HepG2 (cell line): ENCODE data around the gene DPAGT1. TPM values are rescaled to one million over a fixed set of nuclear protein-coding genes. Genes with fewer than 3 reads are reported as not detected.

Experiments used
- AGO2 ChIP-seq: fragments of 200-400 bp; formaldehyde crosslinking; optimal IDR thresholded peaks from 2 replicates; pipeline ENCODE3; 2017; ENCODE audit warnings: mild to moderate bottlenecking, low read depth, low read length, moderate library complexity
- CBX1 ChIP-seq: IDR thresholded peaks from one replicate; pipeline ENCODE4 v1.6.1; 2016; ENCODE audit warnings: antibody characterized with exemption, low read depth
- CEBPG ChIP-seq: IDR thresholded peaks from 2 replicates; pipeline ENCODE4 v1.6.1; 2016
- EED ChIP-seq: sonication (generic); formaldehyde crosslinking; IDR thresholded peaks from 2 replicates; pipeline ENCODE4 v1.5.0; 2020; ENCODE audit warnings: mild to moderate bottlenecking, missing genetic modification reagents
- GATAD2A ChIP-seq: IDR thresholded peaks from 2 replicates; pipeline ENCODE4 v1.6.1; 2016
- KAT2B ChIP-seq: fragments of 150-350 bp; IDR thresholded peaks from 2 replicates; pipeline ENCODE4 v1.6.1; 2014; ENCODE audit warnings: low read depth, low read length, borderline replicate concordance
- KDM4B ChIP-seq: sonication (generic); formaldehyde crosslinking; IDR thresholded peaks from 2 replicates; pipeline ENCODE4 v1.4.0; 2020; ENCODE audit warnings: missing genetic modification reagents
- SUZ12 ChIP-seq: fragments of 150-350 bp; IDR thresholded peaks from 2 replicates; pipeline ENCODE4 v1.6.1; 2014; ENCODE audit warnings: low read depth, low read length
- ZBTB4 ChIP-seq: sonication (generic); formaldehyde crosslinking; IDR thresholded peaks from 2 replicates; pipeline ENCODE4 v1.4.0; 2020; ENCODE audit warnings: missing genetic modification reagents, mild to moderate bottlenecking, borderline replicate concordance
- ZFP90 ChIP-seq: sonication (generic); formaldehyde crosslinking; IDR thresholded peaks from 2 replicates; pipeline ENCODE4 v1.8.0; 2022; ENCODE audit warnings: missing genetic modification reagents, mild to moderate bottlenecking, inconsistent platforms, borderline replicate concordance
- ZNF180 ChIP-seq: sonication (generic); formaldehyde crosslinking; IDR thresholded peaks from 2 replicates; pipeline ENCODE4 v1.4.0; 2020; ENCODE audit warnings: low read depth, missing genetic modification reagents, borderline replicate concordance
- ZNF766 ChIP-seq: sonication (generic); formaldehyde crosslinking; IDR thresholded peaks from 2 replicates; pipeline ENCODE4 v1.5.0; 2020; ENCODE audit warnings: missing genetic modification reagents, borderline replicate concordance
- ZNF773 ChIP-seq: sonication (generic); formaldehyde crosslinking; IDR thresholded peaks from 2 replicates; pipeline ENCODE4 v1.4.0; 2020; ENCODE audit warnings: missing genetic modification reagents, borderline replicate concordance
- polyA plus RNA-seq, 8 experiments: library from polyadenylated mRNA; depleted of rRNA in 3 of 8; stranded (reverse) in 7 of 8; unstranded in 1 of 8; fragments of >200 nt; fragmentation: Illumina TruSeq in 4 of 8; extraction: Trizol in 4 of 8; gene quantifications; 2 replicates each; pipeline versions ENCODE4 v1.2.1 to v1.2.3, GENCODE V29; 2011 to 2016; ENCODE audit warnings: low read depth in 4 of 8, missing spikeins in 1 of 8, mixed read lengths in 1 of 8; ENCODE audit not compliant: insufficient read depth in 1 of 8
- total RNA-seq, 5 experiments: library from RNA; depleted of rRNA; stranded (reverse); fragments of >200 nt; fragmentation: Illumina TruSeq; extraction: Trizol; gene quantifications; 2 replicates each; pipeline ENCODE4 v1.2.3, GENCODE V29; 2016; ENCODE audit warnings: low read depth in 1 of 5
- TF ChIP-seq, protein P1 (sequence below): sonication (generic); formaldehyde crosslinking; conservative IDR thresholded peaks from 2 replicates; pipeline ENCODE4 v1.4.0; 2020; ENCODE audit warnings: missing genetic modification reagents
- TF ChIP-seq, protein P2 (sequence below), 2 experiments: fragments of 450-650 bp in 1 of 2; sonication (generic) in 1 of 2; formaldehyde crosslinking in 1 of 2; IDR thresholded peaks; 2 replicates each; pipeline versions ENCODE4 v1.6.1 to v1.8.0; 2016 to 2022; ENCODE audit warnings: antibody characterized with exemption in 1 of 2, mild to moderate bottlenecking in 1 of 2, missing genetic modification reagents in 1 of 2

Gene DPAGT1
- total and polyA plus RNA-seq, 2 of the 13 experiments (the other 11 are each of a cell fraction or from before 2014, with no cell fraction given): 37.6 to 70.7 TPM

- no peak for TF ChIP-seq KAT2B
- peak; percentile 83; the same call in 1 of the 2 replicates for TF ChIP-seq ZBTB4 (CRISPR knock-in tag)
- TF ChIP-seq GATAD2A (CRISPR knock-in tag): no peak
- TF ChIP-seq ZFP90 (CRISPR knock-in tag): peak; percentile 28; the same call in 1 of the 2 replicates
- TF ChIP-seq KDM4B (CRISPR knock-in tag): no peak
- no peak; the same call in 1 of the 2 replicates for TF ChIP-seq CEBPG
- peak; percentile 95 for TF ChIP-seq CBX1
- peak; percentile 84; the same call in 1 of the 2 replicates for TF ChIP-seq ZNF180 (CRISPR knock-in tag)
- TF ChIP-seq SUZ12: no peak
- TF ChIP-seq ZNF773 (CRISPR knock-in tag): peak; percentile 81; the same call in 1 of the 2 replicates
- TF ChIP-seq EED (CRISPR knock-in tag): peak; percentile 84; the same call in 1 of the 2 replicates
- peak; percentile 55; the same call in 1 of the 2 replicates for TF ChIP-seq ZNF766 (CRISPR knock-in tag)
- peak; percentile 97 for TF ChIP-seq AGO2
- TF ChIP-seq, protein P1, sequence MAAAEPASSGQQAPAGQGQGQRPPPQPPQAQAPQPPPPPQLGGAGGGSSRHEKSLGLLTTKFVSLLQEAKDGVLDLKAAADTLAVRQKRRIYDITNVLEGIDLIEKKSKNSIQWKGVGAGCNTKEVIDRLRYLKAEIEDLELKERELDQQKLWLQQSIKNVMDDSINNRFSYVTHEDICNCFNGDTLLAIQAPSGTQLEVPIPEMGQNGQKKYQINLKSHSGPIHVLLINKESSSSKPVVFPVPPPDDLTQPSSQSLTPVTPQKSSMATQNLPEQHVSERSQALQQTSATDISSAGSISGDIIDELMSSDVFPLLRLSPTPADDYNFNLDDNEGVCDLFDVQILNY (CRISPR knock-in tag): peak; percentile 93
- TF ChIP-seq, protein P2, sequence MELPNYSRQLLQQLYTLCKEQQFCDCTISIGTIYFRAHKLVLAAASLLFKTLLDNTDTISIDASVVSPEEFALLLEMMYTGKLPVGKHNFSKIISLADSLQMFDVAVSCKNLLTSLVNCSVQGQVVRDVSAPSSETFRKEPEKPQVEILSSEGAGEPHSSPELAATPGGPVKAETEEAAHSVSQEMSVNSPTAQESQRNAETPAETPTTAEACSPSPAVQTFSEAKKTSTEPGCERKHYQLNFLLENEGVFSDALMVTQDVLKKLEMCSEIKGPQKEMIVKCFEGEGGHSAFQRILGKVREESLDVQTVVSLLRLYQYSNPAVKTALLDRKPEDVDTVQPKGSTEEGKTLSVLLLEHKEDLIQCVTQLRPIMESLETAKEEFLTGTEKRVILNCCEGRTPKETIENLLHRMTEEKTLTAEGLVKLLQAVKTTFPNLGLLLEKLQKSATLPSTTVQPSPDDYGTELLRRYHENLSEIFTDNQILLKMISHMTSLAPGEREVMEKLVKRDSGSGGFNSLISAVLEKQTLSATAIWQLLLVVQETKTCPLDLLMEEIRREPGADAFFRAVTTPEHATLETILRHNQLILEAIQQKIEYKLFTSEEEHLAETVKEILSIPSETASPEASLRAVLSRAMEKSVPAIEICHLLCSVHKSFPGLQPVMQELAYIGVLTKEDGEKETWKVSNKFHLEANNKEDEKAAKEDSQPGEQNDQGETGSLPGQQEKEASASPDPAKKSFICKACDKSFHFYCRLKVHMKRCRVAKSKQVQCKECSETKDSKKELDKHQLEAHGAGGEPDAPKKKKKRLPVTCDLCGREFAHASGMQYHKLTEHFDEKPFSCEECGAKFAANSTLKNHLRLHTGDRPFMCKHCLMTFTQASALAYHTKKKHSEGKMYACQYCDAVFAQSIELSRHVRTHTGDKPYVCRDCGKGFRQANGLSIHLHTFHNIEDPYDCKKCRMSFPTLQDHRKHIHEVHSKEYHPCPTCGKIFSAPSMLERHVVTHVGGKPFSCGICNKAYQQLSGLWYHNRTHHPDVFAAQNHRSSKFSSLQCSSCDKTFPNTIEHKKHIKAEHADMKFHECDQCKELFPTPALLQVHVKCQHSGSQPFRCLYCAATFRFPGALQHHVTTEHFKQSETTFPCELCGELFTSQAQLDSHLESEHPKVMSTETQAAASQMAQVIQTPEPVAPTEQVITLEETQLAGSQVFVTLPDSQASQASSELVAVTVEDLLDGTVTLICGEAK (IDR thresholded peaks at IDR 0.05): no peak
- TF ChIP-seq, protein P2 (CRISPR knock-in tag; IDR thresholded peaks at IDR 0.05): peak; percentile 85
These were observed 6.4 kb downstream of the DPAGT1 start (continued) for GRCh38 chr11:119095066-119095880.
